Activated naive CD8-positive, alpha-beta T cell treated with anti-CD3 and anti-CD28 coated beads for 36 hours (primary cell): Measurements from ENCODE around the gene CAPN10. TPM values are rescaled to one million over a fixed set of nuclear protein-coding genes. Genes with fewer than 3 reads are reported as not detected.

Source experiments
- DNase-seq: peaks from one replicate; pipeline ENCODE4 v3.0.0; 2021
- H3K27ac Mint-ChIP-seq: one replicate; pipeline ENCODE4 v1.8.0; 2022; ENCODE audit warnings: mild to moderate bottlenecking, moderate library complexity, mixed read lengths
- H3K27me3 Mint-ChIP-seq: one replicate; pipeline ENCODE4 v1.8.0; 2022; ENCODE audit warnings: mild to moderate bottlenecking, mixed read lengths
- H3K36me3 Mint-ChIP-seq: one replicate; pipeline ENCODE4 v1.8.0; 2021; ENCODE audit warnings: mild to moderate bottlenecking, mixed read lengths
- H3K4me1 Mint-ChIP-seq: one replicate; pipeline ENCODE4 v1.8.0; 2021; ENCODE audit warnings: mixed read lengths
- H3K4me3 Mint-ChIP-seq: one replicate; pipeline ENCODE4 v1.8.0; 2022; ENCODE audit warnings: mild to moderate bottlenecking, moderate library complexity, mixed read lengths
- H3K9me3 Mint-ChIP-seq: one replicate; pipeline ENCODE4 v1.8.0; 2022; ENCODE audit warnings: mixed read lengths
- total RNA-seq, 2 experiments: library from RNA; stranded (reverse); gene quantifications; one replicate each; pipeline ENCODE4 v1.2.3, GENCODE V29; 2021

CAPN10 gene
- total RNA-seq, 2 experiments from 2014 or later, result 30.1 to 32.3 TPM

DNA sequence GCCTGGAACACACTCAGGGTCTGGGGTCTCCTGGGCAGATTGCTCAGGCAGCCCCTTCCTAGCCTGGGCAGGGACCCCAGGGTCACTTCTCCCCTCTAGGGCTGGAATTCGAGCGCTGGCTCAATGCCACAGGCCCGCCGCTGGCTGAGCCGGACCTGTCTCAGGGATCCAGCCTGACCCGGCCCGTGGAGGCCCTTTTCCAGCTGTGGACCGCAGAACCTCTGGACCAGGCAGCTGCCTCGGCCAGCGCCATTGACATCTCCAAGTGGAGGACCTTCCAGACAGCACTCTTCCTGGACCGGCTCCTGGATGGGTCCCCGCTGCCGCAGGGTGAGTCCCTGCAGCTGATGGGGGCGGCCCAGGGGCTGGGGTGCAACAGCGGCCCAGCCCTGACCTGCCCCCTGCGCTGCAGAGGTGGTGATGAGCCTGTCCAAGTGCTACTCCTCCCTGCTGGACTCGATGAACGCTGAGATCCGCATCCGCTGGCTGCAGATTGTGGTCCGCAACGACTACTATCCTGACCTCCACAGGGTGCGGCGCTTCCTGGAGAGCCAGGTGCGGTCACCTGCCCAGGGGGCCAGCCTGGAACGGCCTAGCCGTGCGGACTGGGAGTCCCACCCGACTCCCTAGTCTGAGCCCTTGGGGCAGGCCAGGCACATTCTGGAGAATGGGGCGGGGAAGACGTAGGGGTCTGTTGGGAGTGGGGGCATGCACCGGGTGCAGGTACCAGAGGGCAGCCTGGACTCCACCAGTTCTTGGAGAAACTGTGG lies 9.9 kb upstream of the CAPN10 start:
- Mint-ChIP-seq H3K27ac (no peak overlapping the region), H3K4me3 (no peak overlapping the region), H3K4me1 (peaks cover 17% of the 10 kb centered on the region), H3K9me3 (peaks cover 3% of the 10 kb centered on the region), H3K27me3 (no peaks in the 10 kb centered on the region), H3K36me3 (peaks cover 13% of the 10 kb centered on the region)
- no peak for DNase-seq

DNA sequence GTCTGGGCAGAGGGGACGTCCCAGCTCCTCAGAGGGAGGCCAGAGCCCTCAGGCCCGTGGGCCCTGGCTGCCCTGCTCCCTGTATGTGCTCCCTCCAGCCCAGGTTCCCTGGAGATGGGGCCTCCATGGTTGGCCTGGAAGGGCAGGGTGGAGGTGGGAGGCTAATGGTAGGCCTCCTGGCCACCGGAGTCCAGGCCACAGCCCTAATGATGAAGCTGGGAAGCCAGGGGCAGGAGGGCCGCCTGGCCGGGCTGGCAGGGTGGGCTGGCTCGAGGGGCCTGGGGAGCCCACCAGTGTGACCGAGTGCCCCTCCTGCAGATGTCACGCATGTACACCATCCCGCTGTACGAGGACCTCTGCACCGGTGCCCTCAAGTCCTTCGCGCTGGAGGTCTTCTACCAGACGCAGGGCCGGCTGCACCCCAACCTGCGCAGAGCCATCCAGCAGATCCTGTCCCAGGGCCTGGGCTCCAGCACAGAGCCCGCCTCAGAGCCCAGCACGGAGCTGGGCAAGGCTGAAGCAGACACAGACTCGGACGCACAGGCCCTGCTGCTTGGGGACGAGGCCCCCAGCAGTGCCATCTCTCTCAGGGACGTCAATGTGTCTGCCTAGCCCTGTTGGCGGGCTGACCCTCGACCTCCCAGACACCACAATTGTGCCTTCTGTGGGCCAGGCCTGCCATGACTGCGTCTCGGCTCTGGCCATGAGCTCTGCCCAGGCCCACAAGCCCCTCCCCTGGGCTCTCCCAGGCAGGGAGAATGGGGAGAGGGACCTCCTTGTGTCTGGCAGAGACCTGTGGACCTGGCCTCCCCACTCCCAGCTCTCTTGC lies 9.0 kb upstream of the CAPN10 start:
- H3K9me3 Mint-ChIP-seq, result peaks cover 3% of the 10 kb centered on the region
- H3K36me3 Mint-ChIP-seq, result peaks cover 15% of the 10 kb centered on the region
- DNase-seq, result no peak
- H3K4me1 Mint-ChIP-seq, result peaks cover 17% of the 10 kb centered on the region
- H3K27me3 Mint-ChIP-seq, result no peaks in the 10 kb centered on the region
- H3K4me3 Mint-ChIP-seq, result no peak overlapping the region
- no peak overlapping the region for H3K27ac Mint-ChIP-seq

DNA sequence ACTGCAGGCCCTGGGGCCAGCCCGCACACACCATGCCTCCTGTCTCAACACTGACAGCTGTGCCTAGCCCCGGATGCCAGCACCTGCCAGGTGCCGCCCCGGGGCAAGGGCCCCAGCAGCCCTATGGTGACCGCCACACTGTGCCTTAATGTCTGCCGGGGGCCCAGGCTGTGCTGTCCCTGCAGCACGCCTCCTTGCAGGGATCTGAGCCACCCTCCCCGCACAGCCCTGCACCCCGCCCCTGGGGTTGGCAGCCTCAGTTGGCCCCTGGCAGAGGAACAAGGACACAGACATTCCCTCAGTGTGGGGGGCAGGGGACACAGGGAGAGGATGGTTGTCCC lies 8.5 kb upstream of the CAPN10 start:
- Mint-ChIP-seq H3K27ac (no peak overlapping the region), H3K36me3 (peaks cover 15% of the 10 kb centered on the region), H3K9me3 (peaks cover 3% of the 10 kb centered on the region), H3K4me1 (peaks cover 23% of the 10 kb centered on the region), H3K4me3 (no peak overlapping the region), H3K27me3 (no peaks in the 10 kb centered on the region)
- DNase-seq, result no peak

GRCh38 chr2:240578488-240578887 lies 8.0 kb upstream of the CAPN10 start:
- Mint-ChIP-seq H3K27me3 (no peaks in the 10 kb centered on the region), H3K36me3 (peaks cover 15% of the 10 kb centered on the region), H3K4me1 (peaks cover 26% of the 10 kb centered on the region), H3K27ac (peak overlapping the region; percentile 83), H3K4me3 (no peak overlapping the region), H3K9me3 (peaks cover 3% of the 10 kb centered on the region)
- no peak for DNase-seq

DNA sequence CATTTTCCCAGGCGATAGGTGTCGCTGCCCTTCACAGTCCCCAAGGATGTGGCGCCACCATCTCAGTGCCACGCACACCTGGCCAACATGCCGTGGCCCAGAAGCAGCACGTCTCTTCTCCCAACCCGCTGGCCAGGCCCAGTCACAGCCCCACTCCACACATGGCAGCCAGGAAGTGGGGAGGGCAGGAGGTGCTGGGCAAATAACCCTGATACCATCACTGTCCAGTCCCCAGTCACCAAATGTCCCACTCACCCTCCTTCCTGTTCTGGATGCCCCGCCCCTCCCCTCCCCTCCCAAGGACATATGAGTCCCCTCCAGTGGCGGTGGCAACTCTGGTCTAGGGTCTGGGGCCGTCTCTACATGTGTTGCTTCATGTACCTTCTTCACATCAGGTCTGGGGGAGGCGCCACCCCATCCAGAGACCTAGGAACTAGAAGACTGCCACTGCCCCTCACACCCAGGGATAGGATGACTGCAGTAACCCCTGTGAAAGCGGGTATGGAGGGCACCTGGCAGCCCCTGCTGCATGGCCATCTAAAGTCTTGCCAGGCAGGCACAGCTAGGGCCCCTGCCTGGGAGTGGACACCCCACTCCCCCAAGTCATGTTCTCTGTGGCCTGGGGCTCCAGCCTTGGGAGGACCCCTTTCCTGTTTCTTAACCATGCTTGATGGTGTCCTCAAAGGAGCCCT lies 7.3 kb upstream of the CAPN10 start:
- no peak for DNase-seq
- H3K27me3 Mint-ChIP-seq, result no peaks in the 10 kb centered on the region
- H3K4me3 Mint-ChIP-seq, result no peak overlapping the region
- peak overlapping the region; percentile 83 for H3K27ac Mint-ChIP-seq
- H3K9me3 Mint-ChIP-seq, result peaks cover 3% of the 10 kb centered on the region
- H3K36me3 Mint-ChIP-seq, result peaks cover 15% of the 10 kb centered on the region
- H3K4me1 Mint-ChIP-seq, result peaks cover 26% of the 10 kb centered on the region

DNA sequence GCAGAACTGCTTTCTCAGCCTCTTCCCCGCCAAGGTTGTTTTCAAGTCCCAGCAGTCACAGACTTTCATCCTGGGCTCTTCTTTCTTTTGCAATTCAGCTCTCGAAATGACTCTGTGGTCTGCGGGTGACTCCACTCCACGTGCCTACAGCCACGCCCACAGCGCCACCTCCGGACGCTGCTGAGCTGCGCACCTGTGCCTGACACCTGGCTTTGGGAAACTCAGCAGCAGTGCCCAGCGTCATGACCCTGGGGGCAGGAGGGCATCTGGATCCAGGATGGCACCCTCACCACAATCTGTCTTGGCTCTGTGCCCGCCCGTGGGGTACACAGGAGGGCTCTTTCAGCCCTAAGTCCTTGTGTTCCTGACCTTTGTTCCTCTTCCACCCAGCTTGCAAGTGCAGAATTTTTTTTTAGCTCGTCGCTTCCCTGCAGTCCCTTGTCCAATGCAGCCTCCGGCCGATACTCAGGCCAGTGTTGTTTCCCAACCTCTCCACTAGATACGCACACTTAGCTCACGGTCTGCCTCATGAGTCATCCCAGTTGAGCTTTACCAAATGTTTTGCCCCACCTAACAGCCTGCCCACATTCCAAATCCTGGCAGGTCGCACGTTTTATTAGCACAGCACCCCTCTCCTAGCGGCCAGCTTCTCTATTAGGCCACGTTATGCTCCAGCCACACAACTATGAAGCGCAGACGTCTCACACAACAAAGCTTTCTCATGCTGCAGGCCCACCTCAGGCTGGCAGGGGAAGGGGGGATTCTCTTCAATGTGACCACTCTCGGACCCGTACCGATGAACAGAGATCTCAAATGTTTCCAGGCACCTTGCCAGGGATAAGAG lies 6.5 kb upstream of the CAPN10 start:
- Mint-ChIP-seq H3K36me3 (peaks cover 15% of the 10 kb centered on the region), H3K4me1 (peaks cover 34% of the 10 kb centered on the region), H3K27ac (peak overlapping the region; percentile 83), H3K9me3 (peaks cover 3% of the 10 kb centered on the region), H3K27me3 (no peaks in the 10 kb centered on the region), H3K4me3 (no peak overlapping the region)
- peak; percentile 72 for DNase-seq

- Mint-ChIP-seq H3K4me1 (peaks cover 36% of the 10 kb centered on the region), H3K27ac (no peak overlapping the region), H3K9me3 (peaks cover 3% of the 10 kb centered on the region), H3K27me3 (no peaks in the 10 kb centered on the region), H3K36me3 (peaks cover 15% of the 10 kb centered on the region), H3K4me3 (no peak overlapping the region)
- no peak for DNase-seq
Measured at GRCh38 chr2:240581811-240582210, 4.7 kb upstream of the CAPN10 start.

DNA sequence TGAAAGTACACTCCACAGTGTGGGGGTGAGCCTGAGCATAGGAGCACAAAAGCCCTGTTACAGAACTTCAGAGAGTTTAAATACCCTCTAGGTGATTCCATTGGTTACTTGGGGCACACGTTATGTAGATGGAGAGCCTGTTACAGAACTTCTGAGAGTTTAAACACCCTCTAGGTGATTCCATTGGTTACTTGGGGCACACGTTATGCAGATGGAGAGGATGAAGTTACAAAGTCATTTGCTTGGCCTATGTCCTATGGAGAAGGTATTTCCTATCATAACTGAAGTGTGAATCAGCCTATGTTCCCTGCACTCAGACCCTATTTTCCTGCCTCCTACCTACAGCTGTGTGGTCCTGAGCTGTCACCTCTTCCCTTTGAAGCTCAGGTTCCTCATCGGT lies 3.8 kb upstream of the CAPN10 start:
- no peak for DNase-seq
- peaks cover 39% of the 10 kb centered on the region for H3K4me1 Mint-ChIP-seq
- no peaks in the 10 kb centered on the region for H3K27me3 Mint-ChIP-seq
- no peak overlapping the region for H3K4me3 Mint-ChIP-seq
- peaks cover 13% of the 10 kb centered on the region for H3K36me3 Mint-ChIP-seq
- peaks cover 3% of the 10 kb centered on the region for H3K9me3 Mint-ChIP-seq
- H3K27ac Mint-ChIP-seq, result no peak overlapping the region

GRCh38 chr2:240583774-240584173 lies 2.8 kb upstream of the CAPN10 start:
- H3K9me3 Mint-ChIP-seq, result peaks cover 3% of the 10 kb centered on the region
- no peak overlapping the region for H3K27ac Mint-ChIP-seq

DNA sequence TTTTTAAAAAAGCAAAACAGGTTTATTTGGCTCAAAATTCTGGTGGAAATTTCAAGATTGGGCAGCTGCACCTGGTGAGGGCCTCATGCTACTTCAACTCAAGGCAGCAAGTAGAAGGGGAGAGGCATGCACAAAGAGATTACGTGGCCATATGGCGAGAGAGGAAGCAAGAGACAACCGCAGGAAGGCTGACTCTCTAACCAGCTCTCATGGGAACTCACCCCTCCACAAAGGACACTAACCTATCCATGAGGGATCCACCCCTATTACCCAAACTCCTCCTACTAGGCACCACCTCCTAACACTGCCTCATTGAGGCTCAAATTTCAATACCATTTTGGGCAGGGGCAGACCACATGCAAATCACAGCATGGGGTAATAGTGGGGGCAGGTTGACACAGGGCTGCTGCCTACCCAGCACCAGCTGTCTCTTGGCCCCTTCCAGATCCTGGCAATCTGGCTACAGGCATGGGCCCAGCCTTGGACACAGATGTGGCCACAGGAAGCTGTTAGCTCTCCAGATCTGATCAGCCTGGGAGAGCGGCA lies 2.0 kb upstream of the CAPN10 start:
- peak overlapping the region; percentile 89 for H3K4me3 Mint-ChIP-seq
- H3K27me3 Mint-ChIP-seq, result no peaks in the 10 kb centered on the region
- peaks cover 3% of the 10 kb centered on the region for H3K9me3 Mint-ChIP-seq
- no peak for DNase-seq
- no peak overlapping the region for H3K27ac Mint-ChIP-seq
- H3K36me3 Mint-ChIP-seq, result peaks cover 10% of the 10 kb centered on the region
- H3K4me1 Mint-ChIP-seq, result peaks cover 49% of the 10 kb centered on the region

More at GRCh38 chr2:240583774-240584173, 2.8 kb upstream of the CAPN10 start:
- Mint-ChIP-seq H3K36me3 (peaks cover 11% of the 10 kb centered on the region), H3K27me3 (no peaks in the 10 kb centered on the region), H3K4me3 (no peak overlapping the region), H3K4me1 (peaks cover 49% of the 10 kb centered on the region)
- DNase-seq, result no peak

DNA sequence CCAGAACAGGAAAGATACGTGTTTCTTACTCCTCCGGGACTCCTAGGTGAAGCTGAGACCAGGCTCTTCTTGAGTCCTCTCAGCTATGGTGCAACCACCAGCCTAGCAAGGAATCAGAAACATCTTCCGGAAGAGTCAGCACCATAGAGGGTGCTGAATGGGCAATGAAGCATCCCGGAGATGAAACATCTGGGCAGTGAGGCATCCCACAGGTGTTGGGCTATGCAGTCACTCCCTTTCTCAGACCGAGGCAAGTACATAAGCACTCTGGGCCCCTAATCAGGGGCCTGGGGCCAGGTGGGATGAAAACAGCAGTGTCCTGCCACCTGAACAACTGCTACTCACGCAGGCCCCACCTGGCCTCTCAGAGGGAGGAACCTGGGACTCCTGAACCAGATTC lies 1.4 kb upstream of the CAPN10 start:
- Mint-ChIP-seq H3K9me3 (peaks cover 3% of the 10 kb centered on the region), H3K27me3 (no peaks in the 10 kb centered on the region), H3K4me1 (peaks cover 45% of the 10 kb centered on the region), H3K4me3 (peak overlapping the region; percentile 89), H3K36me3 (peaks cover 10% of the 10 kb centered on the region), H3K27ac (no peak overlapping the region)
- no peak for DNase-seq

GRCh38 chr2:240585681-240586197 lies 795 bp upstream of the CAPN10 start:
- H3K27ac Mint-ChIP-seq, result peak overlapping the region; percentile 89
- H3K4me1 Mint-ChIP-seq, result peaks cover 43% of the 10 kb centered on the region
- peak overlapping the region; percentile 89 for H3K4me3 Mint-ChIP-seq
- no peak for DNase-seq
- H3K27me3 Mint-ChIP-seq, result no peaks in the 10 kb centered on the region
- peaks cover 8% of the 10 kb centered on the region for H3K36me3 Mint-ChIP-seq
- peaks cover 3% of the 10 kb centered on the region for H3K9me3 Mint-ChIP-seq

DNA sequence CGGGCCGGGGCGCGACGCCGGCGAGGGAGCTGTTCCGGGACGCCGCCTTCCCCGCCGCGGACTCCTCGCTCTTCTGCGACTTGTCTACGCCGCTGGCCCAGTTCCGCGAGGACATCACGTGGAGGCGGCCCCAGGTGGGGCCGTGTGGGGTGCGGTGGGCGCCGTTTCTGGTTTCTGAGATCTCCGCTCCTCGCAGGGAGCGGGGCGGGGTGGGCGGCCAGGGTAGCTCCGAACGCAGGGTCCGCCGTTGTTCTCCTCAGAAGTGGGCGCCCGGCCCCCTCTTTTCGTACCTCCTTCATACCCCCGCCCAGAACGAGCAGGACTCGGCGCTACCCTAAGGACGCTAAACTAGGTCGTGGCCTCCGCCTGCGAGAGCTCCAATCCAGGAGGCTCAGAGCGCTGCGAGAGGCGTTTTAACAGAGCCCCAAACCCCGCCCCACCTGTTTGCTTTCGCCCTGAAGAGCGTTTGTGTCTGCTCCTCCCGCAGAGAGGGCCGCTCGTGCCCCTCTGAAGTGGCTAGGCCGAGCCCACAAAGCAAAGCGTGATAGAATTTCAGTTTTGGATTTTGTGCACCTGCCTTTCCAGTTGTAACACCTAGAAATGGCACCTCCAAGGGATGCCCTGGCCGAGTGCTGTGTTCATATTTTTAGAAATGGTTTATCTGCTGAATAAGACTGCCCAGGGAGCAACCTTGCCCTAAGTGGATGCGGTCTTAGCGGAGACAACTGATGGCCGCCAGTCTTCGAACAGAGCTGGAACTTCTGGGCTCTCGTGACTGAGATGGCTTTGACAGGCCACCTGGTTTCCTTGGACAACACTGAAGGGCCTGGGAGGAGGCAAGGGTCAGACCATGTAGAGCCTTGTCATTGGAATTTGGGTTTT lies 626 bp downstream of the CAPN10 start:
- H3K27ac Mint-ChIP-seq, result peak overlapping the region; percentile 84
- H3K36me3 Mint-ChIP-seq, result no peaks in the 10 kb centered on the region
- H3K27me3 Mint-ChIP-seq, result no peaks in the 10 kb centered on the region
- peaks cover 41% of the 10 kb centered on the region for H3K4me1 Mint-ChIP-seq
- DNase-seq, result peak; percentile 68
- no peaks in the 10 kb centered on the region for H3K9me3 Mint-ChIP-seq
- H3K4me3 Mint-ChIP-seq, result peak overlapping the region; percentile 91
